Stomach smooth muscle (tissue), 2 donors: ENCODE data around the gene IGF2R.
"Not testable (repeated sequence)": the region's sequence is repeated elsewhere in the genome, so short reads cannot be mapped to it uniquely, and the experiment has no call there.

Experiments
- H3K27ac ChIP-seq: one replicate; pipeline ENCODE4 v1.7.0; 2013; ENCODE audit warnings: mild to moderate bottlenecking, low read length, inconsistent platforms
- H3K27me3 ChIP-seq, 2 donors: one replicate each; pipeline ENCODE4 v1.7.0; 2013; ENCODE audit warnings: low read length in 2 of 2; ENCODE audit not compliant: insufficient read depth in 2 of 2, control insufficient read depth in 1 of 2
- H3K36me3 ChIP-seq, 2 donors: one replicate each; pipeline ENCODE4 v1.7.0; 2013; ENCODE audit warnings: low read length in 2 of 2; ENCODE audit not compliant: control insufficient read depth in 2 of 2, insufficient read depth in 2 of 2
- H3K4me1 ChIP-seq: one replicate; pipeline ENCODE4 v1.7.0; 2013; ENCODE audit warnings: low read length; ENCODE audit not compliant: control insufficient read depth, insufficient read depth
- H3K4me3 ChIP-seq, 2 donors: one replicate each; pipeline ENCODE4 v1.7.0; 2013; ENCODE audit warnings: low read length in 2 of 2
- H3K9ac ChIP-seq, 2 donors: one replicate each; pipeline ENCODE4 v1.7.0; 2013; ENCODE audit warnings: low read length in 2 of 2, mild to moderate bottlenecking in 1 of 2
- H3K9me3 ChIP-seq, 2 donors: one replicate each; pipeline ENCODE4 v1.7.0; 2013; ENCODE audit warnings: low read length in 2 of 2; ENCODE audit not compliant: control insufficient read depth in 2 of 2
- donor health status: healthy.
- donor health status: Pancreatic carcinoma.

Gene IGF2R

GRCh38 chr6:160088784-160089533, 120.1 kb downstream of the IGF2R start:
- Histone ChIP-seq H3K27me3 (no peaks in the 10 kb centered on the region), H3K9me3 (no peaks in the 10 kb centered on the region), H3K9ac (peak overlapping the region in 1 of 2 donors; percentile 35), H3K27ac (no peak overlapping the region), H3K4me3 (peak overlapping the region in 1 of 2 donors; percentile 24), H3K36me3 (peaks cover 62 to 68% of the 10 kb centered on the region in 2 donors), H3K4me1 (peaks cover 10% of the 10 kb centered on the region)

- Histone ChIP-seq H3K9me3 (no peaks in the 10 kb centered on the region), H3K4me1 (peaks cover 10% of the 10 kb centered on the region), H3K36me3 (peaks cover 60 to 67% of the 10 kb centered on the region in 2 donors), H3K9ac (no peak overlapping the region), H3K4me3 (no peak overlapping the region), H3K27ac (no peak overlapping the region), H3K27me3 (no peaks in the 10 kb centered on the region)
These were observed 120.6 kb downstream of the IGF2R start for GRCh38 chr6:160089534-160089897.

- H3K4me3 ChIP-seq, H3K27me3 ChIP-seq, H3K27ac ChIP-seq, H3K9me3 ChIP-seq, H3K9ac ChIP-seq: not testable (repeated sequence)
- peaks cover 53 to 60% of the 10 kb centered on the region in 2 donors for H3K36me3 ChIP-seq
- H3K4me1 ChIP-seq, result peaks cover 10% of the 10 kb centered on the region
These were observed 121.8 kb downstream of the IGF2R start for GRCh38 chr6:160090442-160091239.

- H3K4me3 ChIP-seq, H3K27ac ChIP-seq, H3K9me3 ChIP-seq, H3K27me3 ChIP-seq, H3K9ac ChIP-seq: not testable (repeated sequence)
- Histone ChIP-seq H3K36me3 (peaks cover 52 to 62% of the 10 kb centered on the region in 2 donors), H3K4me1 (peaks cover 10% of the 10 kb centered on the region)
These were observed 123.3 kb downstream of the IGF2R start for GRCh38 chr6:160092176-160092575.

GRCh38 chr6:160092602-160093001, 123.7 kb downstream of the IGF2R start:
- Histone ChIP-seq H3K9me3 (no peaks in the 10 kb centered on the region), H3K4me3 (no peak overlapping the region), H3K36me3 (peaks cover 55 to 63% of the 10 kb centered on the region in 2 donors)

GRCh38 chr6:160093061-160093460, 124.2 kb downstream of the IGF2R start:
- no peak overlapping the region for H3K27ac ChIP-seq
- no peaks in the 10 kb centered on the region for H3K9me3 ChIP-seq
- H3K4me1 ChIP-seq, result peaks cover 9% of the 10 kb centered on the region
- no peak overlapping the region for H3K4me3 ChIP-seq
- no peaks in the 10 kb centered on the region for H3K27me3 ChIP-seq
- H3K36me3 ChIP-seq, result peaks cover 58 to 67% of the 10 kb centered on the region in 2 donors
- H3K9ac ChIP-seq, result no peak overlapping the region

More at GRCh38 chr6:160092602-160093001, 123.7 kb downstream of the IGF2R start:
- Histone ChIP-seq H3K27me3 (no peaks in the 10 kb centered on the region), H3K27ac (no peak overlapping the region), H3K4me1 (peaks cover 10% of the 10 kb centered on the region), H3K9ac (no peak overlapping the region)

- Histone ChIP-seq H3K4me3 (no peak overlapping the region), H3K9me3 (no peaks in the 10 kb centered on the region), H3K4me1 (peaks cover 5% of the 10 kb centered on the region), H3K27ac (no peak overlapping the region), H3K27me3 (no peaks in the 10 kb centered on the region), H3K9ac (no peak overlapping the region), H3K36me3 (peaks cover 61 to 65% of the 10 kb centered on the region in 2 donors)
These were observed 125.1 kb downstream of the IGF2R start for GRCh38 chr6:160093946-160094345.

- H3K36me3 ChIP-seq, result peaks cover 51 to 56% of the 10 kb centered on the region in 2 donors
- no peak overlapping the region for H3K27ac ChIP-seq
- no peak overlapping the region for H3K4me3 ChIP-seq
- no peak overlapping the region for H3K9ac ChIP-seq
- no peaks in the 10 kb centered on the region for H3K4me1 ChIP-seq
- no peaks in the 10 kb centered on the region for H3K9me3 ChIP-seq
- H3K27me3 ChIP-seq, result no peaks in the 10 kb centered on the region
These were observed 126.4 kb downstream of the IGF2R start for GRCh38 chr6:160095146-160095845.

- Histone ChIP-seq H3K4me3 (no peak overlapping the region), H3K27me3 (no peaks in the 10 kb centered on the region), H3K27ac (no peak overlapping the region), H3K9ac (no peak overlapping the region), H3K9me3 (no peaks in the 10 kb centered on the region), H3K36me3 (peaks cover 30 to 51% of the 10 kb centered on the region in 2 donors), H3K4me1 (no peaks in the 10 kb centered on the region)
These were observed 132.7 kb downstream of the IGF2R start for GRCh38 chr6:160101277-160102205.

- Histone ChIP-seq H3K9me3 (no peaks in the 10 kb centered on the region), H3K27me3 (no peaks in the 10 kb centered on the region), H3K27ac (no peak overlapping the region), H3K4me1 (no peaks in the 10 kb centered on the region), H3K36me3 (peaks cover 24 to 45% of the 10 kb centered on the region in 2 donors), H3K9ac (no peak overlapping the region), H3K4me3 (no peak overlapping the region)
These were observed 133.5 kb downstream of the IGF2R start for GRCh38 chr6:160102399-160102798.
